ENCODE data around the gene CHST14.

Gene CHST14

DNA sequence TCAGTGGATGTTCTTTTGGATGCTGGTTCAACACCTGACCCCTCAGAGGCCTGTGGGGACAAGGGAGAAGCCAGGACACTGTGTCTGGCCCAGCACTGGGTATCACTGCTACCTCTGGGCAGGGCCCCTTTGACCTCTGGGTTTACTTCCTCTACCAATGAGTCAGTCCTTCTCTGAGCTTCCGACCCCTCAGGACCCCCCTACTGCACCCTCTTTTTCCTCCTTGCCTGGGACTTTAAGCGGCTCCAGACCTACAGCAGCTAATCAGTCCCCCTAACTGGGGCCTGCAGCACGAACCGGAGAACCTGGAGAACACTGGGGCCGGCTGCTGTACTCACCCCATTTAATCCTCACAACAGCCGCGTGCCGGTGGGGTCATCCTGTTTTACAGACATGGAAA is 3.8 kb downstream of the CHST14 start:
- Histone ChIP-seq H3K27ac (no peak overlapping the region), H3K9me3 (ENCODE audit: severe bottlenecking) (no peaks in the 10 kb centered on the region), H3K36me3 (no peaks in the 10 kb centered on the region), H3K4me3 (ENCODE audit: low read depth, low read length) (no peak overlapping the region), H3K27me3 (ENCODE audit: insufficient read depth, low read depth, severe bottlenecking) (no peaks in the 10 kb centered on the region)
- DNase-seq: no peak
- TF ChIP-seq, protein P1, sequence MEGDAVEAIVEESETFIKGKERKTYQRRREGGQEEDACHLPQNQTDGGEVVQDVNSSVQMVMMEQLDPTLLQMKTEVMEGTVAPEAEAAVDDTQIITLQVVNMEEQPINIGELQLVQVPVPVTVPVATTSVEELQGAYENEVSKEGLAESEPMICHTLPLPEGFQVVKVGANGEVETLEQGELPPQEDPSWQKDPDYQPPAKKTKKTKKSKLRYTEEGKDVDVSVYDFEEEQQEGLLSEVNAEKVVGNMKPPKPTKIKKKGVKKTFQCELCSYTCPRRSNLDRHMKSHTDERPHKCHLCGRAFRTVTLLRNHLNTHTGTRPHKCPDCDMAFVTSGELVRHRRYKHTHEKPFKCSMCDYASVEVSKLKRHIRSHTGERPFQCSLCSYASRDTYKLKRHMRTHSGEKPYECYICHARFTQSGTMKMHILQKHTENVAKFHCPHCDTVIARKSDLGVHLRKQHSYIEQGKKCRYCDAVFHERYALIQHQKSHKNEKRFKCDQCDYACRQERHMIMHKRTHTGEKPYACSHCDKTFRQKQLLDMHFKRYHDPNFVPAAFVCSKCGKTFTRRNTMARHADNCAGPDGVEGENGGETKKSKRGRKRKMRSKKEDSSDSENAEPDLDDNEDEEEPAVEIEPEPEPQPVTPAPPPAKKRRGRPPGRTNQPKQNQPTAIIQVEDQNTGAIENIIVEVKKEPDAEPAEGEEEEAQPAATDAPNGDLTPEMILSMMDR (IDR thresholded peaks at IDR 0.05; ENCODE audit: low read depth, low read length): no peak

DNA sequence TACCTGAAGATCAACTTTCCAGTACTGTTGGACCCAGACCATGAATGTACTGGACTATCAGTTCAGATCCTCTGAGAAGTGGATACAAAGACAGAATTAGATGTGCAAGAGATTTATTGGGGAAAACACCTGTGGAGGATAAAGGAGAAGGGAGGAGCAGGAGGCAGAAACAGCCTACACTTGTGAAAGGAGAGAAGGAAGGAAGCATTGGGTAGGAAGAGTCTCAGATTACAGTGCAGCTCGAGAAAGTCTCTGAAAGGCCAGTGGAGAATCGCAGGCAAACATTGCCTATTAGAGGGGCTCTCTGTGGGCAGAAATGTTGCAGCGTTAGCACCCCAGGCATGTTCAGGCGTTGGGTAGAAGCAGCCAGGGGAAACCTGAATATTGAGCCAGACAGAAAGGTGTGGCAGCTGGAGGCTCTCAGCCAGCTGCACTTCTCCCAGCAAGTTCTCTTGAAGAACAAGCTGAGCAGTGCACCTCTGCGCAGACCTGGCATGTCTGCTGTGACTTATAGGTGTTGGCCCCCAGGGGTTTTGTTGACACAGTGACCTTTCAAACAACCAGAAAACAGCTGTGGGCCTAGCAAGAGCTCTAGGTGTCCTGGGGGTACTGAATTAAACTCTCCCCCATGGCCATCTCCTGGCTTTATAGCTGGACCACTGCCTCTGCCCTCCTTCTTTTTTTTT is 7.0 kb downstream of the CHST14 start:
- TF ChIP-seq, protein P1 (IDR thresholded peaks at IDR 0.05; ENCODE audit: low read depth, low read length): no peak
- Histone ChIP-seq H3K27me3 (ENCODE audit: insufficient read depth, low read depth, severe bottlenecking) (no peaks in the 10 kb centered on the region), H3K36me3 (no peaks in the 10 kb centered on the region), H3K4me3 (ENCODE audit: low read depth, low read length) (no peak overlapping the region), H3K27ac (no peak overlapping the region), H3K9me3 (ENCODE audit: severe bottlenecking) (no peaks in the 10 kb centered on the region)
- no peak for DNase-seq

DNA sequence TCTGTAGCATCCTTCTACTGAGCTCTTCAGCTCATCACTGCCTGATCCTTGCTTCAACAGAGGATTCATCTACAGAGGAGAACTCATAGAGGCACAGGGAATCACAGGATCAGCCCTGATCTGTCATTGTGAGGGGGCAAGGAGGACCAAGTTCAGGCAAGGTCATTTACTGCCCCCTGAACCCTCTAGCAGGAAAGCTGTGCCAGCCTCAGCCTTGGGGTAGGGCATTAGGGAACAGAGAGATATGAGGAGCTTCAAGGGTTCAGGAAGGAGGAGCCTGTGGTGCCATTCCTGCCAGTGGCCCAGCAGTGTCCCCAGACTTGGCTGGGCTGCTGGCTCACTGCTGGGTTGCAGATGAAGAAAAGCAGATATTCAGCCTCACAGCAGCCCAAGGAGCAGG is 8.2 kb downstream of the CHST14 start:
- Histone ChIP-seq H3K9me3 (ENCODE audit: severe bottlenecking) (no peaks in the 10 kb centered on the region), H3K4me3 (ENCODE audit: low read depth, low read length) (no peak overlapping the region), H3K36me3 (no peaks in the 10 kb centered on the region), H3K27ac (no peak overlapping the region), H3K27me3 (ENCODE audit: insufficient read depth, low read depth, severe bottlenecking) (no peaks in the 10 kb centered on the region)
- no peak for DNase-seq
- TF ChIP-seq, protein P1 (IDR thresholded peaks at IDR 0.05; ENCODE audit: low read depth, low read length): no peak

DNA sequence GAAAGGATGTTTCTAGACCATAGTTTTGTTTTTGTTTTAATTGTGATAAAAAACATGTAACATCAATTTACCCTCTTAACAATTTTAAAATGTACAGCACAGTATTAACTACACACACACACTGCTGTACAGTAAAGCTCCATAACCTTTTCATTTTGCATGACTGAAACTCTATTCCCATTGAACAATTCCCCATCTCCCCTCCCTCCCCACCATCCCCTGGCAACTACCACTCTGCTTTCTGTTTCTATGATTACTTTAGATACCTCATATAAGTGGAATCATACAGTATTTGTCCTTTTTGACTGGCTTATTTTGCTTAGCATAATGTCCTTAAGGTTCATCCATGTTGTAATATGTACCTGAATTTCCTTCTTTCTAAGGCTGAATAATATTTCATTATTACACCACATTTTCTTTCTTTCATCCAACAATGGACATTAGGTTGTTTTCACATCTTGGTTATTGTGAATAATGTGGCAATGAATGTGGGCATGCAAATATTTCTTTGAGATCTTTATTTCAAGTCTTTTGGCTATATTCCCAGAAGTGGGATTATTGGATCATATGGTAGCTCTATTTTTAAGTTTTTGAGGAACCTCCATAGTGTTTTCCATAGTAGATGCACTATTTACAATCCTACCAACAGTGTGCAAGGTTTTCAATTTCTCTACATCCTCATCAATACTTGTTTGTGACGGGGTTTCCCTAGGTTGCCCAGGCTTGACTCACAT is 10.7 kb downstream of the CHST14 start:
- no peak overlapping the region for H3K27ac ChIP-seq
- no peaks in the 10 kb centered on the region for H3K27me3 ChIP-seq (ENCODE audit: insufficient read depth, low read depth, severe bottlenecking)
- H3K4me3 ChIP-seq (ENCODE audit: low read depth, low read length): no peak overlapping the region
- TF ChIP-seq, protein P1 (IDR thresholded peaks at IDR 0.05; ENCODE audit: low read depth, low read length): no peak
- H3K9me3 ChIP-seq (ENCODE audit: severe bottlenecking): no peaks in the 10 kb centered on the region
- no peaks in the 10 kb centered on the region for H3K36me3 ChIP-seq
- no peak for DNase-seq

DNA sequence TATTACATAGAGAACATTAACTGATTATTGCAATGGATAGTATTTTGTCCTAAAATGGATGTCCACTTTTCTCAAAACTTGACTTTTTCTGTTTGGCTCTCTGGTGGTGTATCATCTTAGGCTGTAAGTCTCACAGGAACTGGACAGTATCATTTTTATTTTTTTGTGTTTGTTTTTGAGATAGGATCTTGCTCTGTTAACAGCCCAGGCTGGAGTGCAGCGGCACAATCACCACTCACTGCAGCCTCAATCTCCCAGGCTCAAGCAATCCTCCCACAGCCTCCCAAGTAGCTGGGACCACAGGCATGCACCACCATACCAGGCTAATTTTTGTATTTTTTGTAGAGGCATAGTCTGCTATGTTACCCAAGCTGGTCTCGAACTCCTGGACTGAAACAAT is 13.1 kb downstream of the CHST14 start:
- no peak overlapping the region for H3K27ac ChIP-seq
- H3K4me3 ChIP-seq (ENCODE audit: low read depth, low read length): no peak overlapping the region
- no peaks in the 10 kb centered on the region for H3K27me3 ChIP-seq (ENCODE audit: insufficient read depth, low read depth, severe bottlenecking)
- DNase-seq: no peak
- no peaks in the 10 kb centered on the region for H3K36me3 ChIP-seq
- no peaks in the 10 kb centered on the region for H3K9me3 ChIP-seq (ENCODE audit: severe bottlenecking)
- TF ChIP-seq, protein P1 (IDR thresholded peaks at IDR 0.05; ENCODE audit: low read depth, low read length): no peak
